HCT116 (cell line): ENCODE data around the gene ZBTB7C. TPM values are rescaled to one million over a fixed set of nuclear protein-coding genes. Genes with fewer than 3 reads are reported as not detected.

Experiments
- ATAC-seq: fragments of 200-7000 bp; cut with Tn5 transposase; 2 replicates; pipeline ENCODE4 v1.9.1; 2020; ENCODE audit warnings: mild to moderate bottlenecking, moderate library complexity
- BruUV-seq: library from RNA; stranded (reverse); fragments of 400-500 nt; replicated peaks from 2 replicates; lab custom pipeline; 2021; lab: Mats Ljungman, UMichigan
- CTCF ChIA-PET: fragments of 300-600 bp; sonication (Branson Sonifier 250); formaldehyde crosslinking; loops from one replicate; lab custom pipeline; 2021; ENCODE audit warnings: antibody characterized with exemption; lab: Charles Lee
- POLR2A ChIA-PET: fragments of 300-600, 350-600 bp; sonication (Branson Sonifier 250); formaldehyde crosslinking; loops from one replicate; lab custom pipeline; 2021; ENCODE audit warnings: antibody characterized with exemption; lab: Charles Lee
- RAD21 ChIA-PET, 2 experiments: fragments of 300-600 bp; sonication (Branson Sonifier 250); formaldehyde crosslinking; loops; one replicate each; lab custom pipeline; 2023; ENCODE audit warnings: low total read pairs in 2 of 2; ENCODE audit not compliant: uncharacterized antibody in 2 of 2, unreplicated experiment in 2 of 2, low non-redundant PET in 1 of 2; lab: Charles Lee
- DNase-seq: peaks from one replicate; pipeline ENCODE4 v3.0.0-alpha.2; 2010; ENCODE audit warnings: low read depth, low spot score
- H2AFZ ChIP-seq: fragments of 200-600 bp; shearing (Covaris generic), sonication (generic); 2 replicates; pipeline ENCODE4 v1.6.1; 2017; ENCODE audit warnings: low read depth, mixed run types, mixed read lengths, antibody characterized with exemption, low read length; ENCODE audit not compliant: poor library complexity, severe bottlenecking
- H3K27ac ChIP-seq: 2 replicates; pipeline ENCODE4 v1.5.1; 2012; ENCODE audit warnings: low read depth, low read length
- H3K27me3 ChIP-seq: fragments of 200-600 bp; sonication (generic); 2 replicates; pipeline ENCODE4 v1.6.1; 2016; ENCODE audit warnings: mixed run types, low read length, mixed read lengths; ENCODE audit not compliant: insufficient read depth
- H3K36me3 ChIP-seq, 2 experiments: fragments of 200-500 bp in 1 of 2; fragments of 200-600 bp in 1 of 2; sonication (Bioruptor generic) in 1 of 2; sonication (generic) in 1 of 2; 2 replicates each; pipeline versions ENCODE4 v1.5.1 to v1.6.1; 2014 to 2016; ENCODE audit warnings: low read length in 2 of 2, inconsistent platforms in 1 of 2, mixed read lengths in 1 of 2, mixed run types in 1 of 2; ENCODE audit not compliant: insufficient read depth in 2 of 2, control insufficient read depth in 1 of 2
- H3K4me1 ChIP-seq, 2 experiments: fragments of 200-600 bp in 1 of 2; sonication (generic) in 1 of 2; 2 replicates each; pipeline versions ENCODE4 v1.5.1 to v1.6.1; 2012 to 2017; ENCODE audit warnings: low read length in 2 of 2, inconsistent platforms in 1 of 2, mild to moderate bottlenecking in 1 of 2, mixed read lengths in 1 of 2, mixed run types in 1 of 2, moderate library complexity in 1 of 2; ENCODE audit not compliant: insufficient read depth in 2 of 2, control insufficient read depth in 1 of 2
- H3K4me2 ChIP-seq: fragments of 200-600 bp; sonication (generic); 2 replicates; pipeline ENCODE4 v1.6.1; 2017; ENCODE audit warnings: mixed run types, low read length, mixed read lengths
- H3K4me3 ChIP-seq, 2 experiments: fragments of 200-600 bp in 1 of 2; sonication (generic) in 1 of 2; replicated peaks in 1 of 2; 2 replicates each; pipeline ENCODE4 v1.5.1; 2011 to 2016; ENCODE audit warnings: low read length in 2 of 2, control low read depth in 1 of 2, low read depth in 1 of 2, mild to moderate bottlenecking in 1 of 2, mixed read lengths in 1 of 2, mixed run types in 1 of 2
- H3K79me2 ChIP-seq: fragments of 200-600 bp; sonication (generic); 2 replicates; pipeline ENCODE4 v1.6.1; 2017; ENCODE audit warnings: mild to moderate bottlenecking, mixed run types, low read length, moderate library complexity, mixed read lengths; ENCODE audit not compliant: insufficient read depth
- H3K9ac ChIP-seq: fragments of 200-600 bp; sonication (generic); 2 replicates; pipeline ENCODE4 v1.6.1; 2016; ENCODE audit warnings: low read length, mixed read lengths
- H3K9me2 ChIP-seq: fragments of 200-600 bp; sonication (generic), shearing (Covaris generic); 2 replicates; pipeline ENCODE4 v1.6.1; 2017; ENCODE audit warnings: mixed run types, mild to moderate bottlenecking, moderate library complexity; ENCODE audit not compliant: insufficient read depth
- H3K9me3 ChIP-seq, 2 experiments: fragments of 200-500 bp in 1 of 2; fragments of 200-600 bp in 1 of 2; sonication (Bioruptor generic) in 1 of 2; sonication (generic) in 1 of 2; 2 replicates each; pipeline ENCODE4 v1.6.1; 2014 to 2017; ENCODE audit warnings: low read length in 2 of 2, mixed read lengths in 2 of 2, inconsistent platforms in 1 of 2, low read depth in 1 of 2, mild to moderate bottlenecking in 1 of 2, mixed run types in 1 of 2, moderate library complexity in 1 of 2; ENCODE audit not compliant: control insufficient read depth in 1 of 2, insufficient read depth in 1 of 2
- H4K20me1 ChIP-seq: fragments of 200-600 bp; sonication (generic), shearing (Covaris generic); 2 replicates; pipeline ENCODE4 v1.6.1; 2017; ENCODE audit warnings: mixed run types, mild to moderate bottlenecking, moderate library complexity; ENCODE audit not compliant: insufficient read depth
- CEBPB ChIP-seq: IDR thresholded peaks from 2 replicates; pipeline ENCODE4 v1.6.1; 2012; ENCODE audit warnings: low read depth
- EZH2 ChIP-seq: fragments of 200-600 bp; sonication (generic); IDR thresholded peaks from 2 replicates; pipeline ENCODE4 v1.6.1; 2017; ENCODE audit warnings: antibody characterized with exemption, mixed run types
- EZH2phosphoT487 ChIP-seq: fragments of 200-600 bp; IDR thresholded peaks from 2 replicates; pipeline ENCODE4 v1.6.1; 2018; ENCODE audit warnings: antibody characterized with exemption, borderline replicate concordance
- SIN3A ChIP-seq: IDR thresholded peaks from 2 replicates; pipeline ENCODE4 v1.6.1; 2012; ENCODE audit warnings: low read depth
- SRF ChIP-seq: IDR thresholded peaks from 2 replicates; pipeline ENCODE4 v1.6.1; 2012; ENCODE audit warnings: low read depth
- intact Hi-C: fragments of 100-400 bp; cut with micrococcal nuclease; formaldehyde crosslinking; loops from 2 replicates; pipeline ENCODE4 v1.10.0; 2022
- total RNA-seq: library from RNA; stranded (reverse); gene quantifications from one replicate; pipeline ENCODE4 v1.2.1, GENCODE V29; 2021; ENCODE audit not compliant: unreplicated experiment
- TF ChIP-seq, protein P1 (sequence below): IDR thresholded peaks from 2 replicates; pipeline ENCODE4 v1.6.1; 2012
- TF ChIP-seq, protein P2 (sequence below): IDR thresholded peaks from 2 replicates; pipeline ENCODE4 v1.6.1; 2012
- TF ChIP-seq, protein P3 (sequence below), 3 experiments: fragments of 200-600 bp in 1 of 3; sonication (generic) in 1 of 3; IDR thresholded peaks in 2 of 3; conservative IDR thresholded peaks in 1 of 3; 2 replicates each; pipeline ENCODE4 v1.5.1; 2012 to 2017; ENCODE audit warnings: low read depth in 2 of 3, low read length in 2 of 3, antibody characterized with exemption in 1 of 3, borderline replicate concordance in 1 of 3, control low read depth in 1 of 3, mild to moderate bottlenecking in 1 of 3, mixed read lengths in 1 of 3, mixed run types in 1 of 3, moderate library complexity in 1 of 3; ENCODE audit not compliant: insufficient read depth in 1 of 3
- TF ChIP-seq, protein P4 (sequence below): IDR thresholded peaks from 2 replicates; pipeline ENCODE4 v1.6.1; 2012; ENCODE audit warnings: low read depth

ZBTB7C gene
- total RNA-seq, 1 experiment from 2014 or later, result 0.37 TPM

DNA sequence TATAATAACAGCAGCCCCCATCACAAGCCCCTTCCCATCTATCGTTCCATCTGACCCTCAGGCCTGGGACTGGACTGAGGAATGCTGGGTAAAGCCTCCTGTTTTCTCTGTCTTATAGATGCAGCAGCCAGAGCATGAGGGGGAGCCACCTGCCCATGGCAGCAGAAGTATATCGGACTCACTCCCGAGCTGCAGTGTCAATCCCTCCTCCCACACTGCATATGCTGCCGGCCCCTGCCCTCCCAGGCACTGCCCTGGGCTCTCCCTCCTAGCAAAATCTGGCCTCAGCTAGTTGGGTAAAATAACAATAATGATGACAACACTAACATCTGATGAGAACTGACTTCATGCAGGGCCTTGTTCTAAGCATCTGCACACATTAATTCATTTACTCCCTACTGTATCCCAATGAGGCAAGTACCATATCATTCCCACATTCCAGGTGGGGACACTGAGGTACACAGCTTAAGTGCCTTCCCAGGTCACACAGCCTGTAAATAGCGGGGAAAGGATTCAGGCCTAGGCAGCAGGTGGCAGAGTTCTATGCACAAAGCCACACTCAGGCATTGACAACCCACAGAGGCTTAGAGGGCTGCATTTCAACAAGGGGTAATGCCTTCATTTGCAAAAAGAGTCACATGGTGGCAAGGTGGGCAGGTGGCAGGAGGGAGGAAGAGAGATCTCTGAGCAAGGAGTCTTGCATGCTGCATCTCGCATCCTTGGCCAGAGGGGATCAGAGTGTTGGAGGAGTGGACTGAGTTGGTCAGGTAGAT is 190.0 kb downstream of the ZBTB7C start:
- no peak overlapping the region for H2AFZ ChIP-seq

More for the DNA sequence above, 190.0 kb downstream of the ZBTB7C start:
- no peak overlapping the region for H3K27ac ChIP-seq
- no peaks in the 10 kb centered on the region for H4K20me1 ChIP-seq
- POLR2A ChIA-PET, result no interaction called here
- no peak overlapping the region for H3K4me2 ChIP-seq
- H3K4me3 ChIP-seq, result no peak overlapping the region
- no peaks in the 10 kb centered on the region for H3K36me3 ChIP-seq
- no TSS peak for BruUV-seq
- TF ChIP-seq, protein P1, sequence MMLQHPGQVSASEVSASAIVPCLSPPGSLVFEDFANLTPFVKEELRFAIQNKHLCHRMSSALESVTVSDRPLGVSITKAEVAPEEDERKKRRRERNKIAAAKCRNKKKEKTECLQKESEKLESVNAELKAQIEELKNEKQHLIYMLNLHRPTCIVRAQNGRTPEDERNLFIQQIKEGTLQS, result no peak
- TF ChIP-seq, protein P2, sequence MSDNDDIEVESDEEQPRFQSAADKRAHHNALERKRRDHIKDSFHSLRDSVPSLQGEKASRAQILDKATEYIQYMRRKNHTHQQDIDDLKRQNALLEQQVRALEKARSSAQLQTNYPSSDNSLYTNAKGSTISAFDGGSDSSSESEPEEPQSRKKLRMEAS, result no peak
- TF ChIP-seq, protein P3, sequence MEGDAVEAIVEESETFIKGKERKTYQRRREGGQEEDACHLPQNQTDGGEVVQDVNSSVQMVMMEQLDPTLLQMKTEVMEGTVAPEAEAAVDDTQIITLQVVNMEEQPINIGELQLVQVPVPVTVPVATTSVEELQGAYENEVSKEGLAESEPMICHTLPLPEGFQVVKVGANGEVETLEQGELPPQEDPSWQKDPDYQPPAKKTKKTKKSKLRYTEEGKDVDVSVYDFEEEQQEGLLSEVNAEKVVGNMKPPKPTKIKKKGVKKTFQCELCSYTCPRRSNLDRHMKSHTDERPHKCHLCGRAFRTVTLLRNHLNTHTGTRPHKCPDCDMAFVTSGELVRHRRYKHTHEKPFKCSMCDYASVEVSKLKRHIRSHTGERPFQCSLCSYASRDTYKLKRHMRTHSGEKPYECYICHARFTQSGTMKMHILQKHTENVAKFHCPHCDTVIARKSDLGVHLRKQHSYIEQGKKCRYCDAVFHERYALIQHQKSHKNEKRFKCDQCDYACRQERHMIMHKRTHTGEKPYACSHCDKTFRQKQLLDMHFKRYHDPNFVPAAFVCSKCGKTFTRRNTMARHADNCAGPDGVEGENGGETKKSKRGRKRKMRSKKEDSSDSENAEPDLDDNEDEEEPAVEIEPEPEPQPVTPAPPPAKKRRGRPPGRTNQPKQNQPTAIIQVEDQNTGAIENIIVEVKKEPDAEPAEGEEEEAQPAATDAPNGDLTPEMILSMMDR (IDR thresholded peaks at IDR 0.05 in 2 of 3, conservative IDR thresholded peaks at IDR 0.05 in 1 of 3; ENCODE audit: borderline replicate concordance in 1 of 3, insufficient read depth in 1 of 3, low read depth in 2 of 3, low read length in 2 of 3), result no peak
- TF ChIP-seq CEBPB (no peak), EZH2 (no peak), EZH2phosphoT487 (no peak), SIN3A (no peak), SRF (no peak)
- TF ChIP-seq, protein P4, sequence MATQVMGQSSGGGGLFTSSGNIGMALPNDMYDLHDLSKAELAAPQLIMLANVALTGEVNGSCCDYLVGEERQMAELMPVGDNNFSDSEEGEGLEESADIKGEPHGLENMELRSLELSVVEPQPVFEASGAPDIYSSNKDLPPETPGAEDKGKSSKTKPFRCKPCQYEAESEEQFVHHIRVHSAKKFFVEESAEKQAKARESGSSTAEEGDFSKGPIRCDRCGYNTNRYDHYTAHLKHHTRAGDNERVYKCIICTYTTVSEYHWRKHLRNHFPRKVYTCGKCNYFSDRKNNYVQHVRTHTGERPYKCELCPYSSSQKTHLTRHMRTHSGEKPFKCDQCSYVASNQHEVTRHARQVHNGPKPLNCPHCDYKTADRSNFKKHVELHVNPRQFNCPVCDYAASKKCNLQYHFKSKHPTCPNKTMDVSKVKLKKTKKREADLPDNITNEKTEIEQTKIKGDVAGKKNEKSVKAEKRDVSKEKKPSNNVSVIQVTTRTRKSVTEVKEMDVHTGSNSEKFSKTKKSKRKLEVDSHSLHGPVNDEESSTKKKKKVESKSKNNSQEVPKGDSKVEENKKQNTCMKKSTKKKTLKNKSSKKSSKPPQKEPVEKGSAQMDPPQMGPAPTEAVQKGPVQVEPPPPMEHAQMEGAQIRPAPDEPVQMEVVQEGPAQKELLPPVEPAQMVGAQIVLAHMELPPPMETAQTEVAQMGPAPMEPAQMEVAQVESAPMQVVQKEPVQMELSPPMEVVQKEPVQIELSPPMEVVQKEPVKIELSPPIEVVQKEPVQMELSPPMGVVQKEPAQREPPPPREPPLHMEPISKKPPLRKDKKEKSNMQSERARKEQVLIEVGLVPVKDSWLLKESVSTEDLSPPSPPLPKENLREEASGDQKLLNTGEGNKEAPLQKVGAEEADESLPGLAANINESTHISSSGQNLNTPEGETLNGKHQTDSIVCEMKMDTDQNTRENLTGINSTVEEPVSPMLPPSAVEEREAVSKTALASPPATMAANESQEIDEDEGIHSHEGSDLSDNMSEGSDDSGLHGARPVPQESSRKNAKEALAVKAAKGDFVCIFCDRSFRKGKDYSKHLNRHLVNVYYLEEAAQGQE, result no peak
- no peak overlapping the region for H3K9ac ChIP-seq
- no peaks in the 10 kb centered on the region for H3K9me2 ChIP-seq
- CTCF ChIA-PET, result no interaction called here
- peaks cover 0 to 11% of the 10 kb centered on the region in 2 experiments; a peak in 2 of 4 replicates for H3K4me1 ChIP-seq
- intact Hi-C loops, result no loop called here
- RAD21 ChIA-PET, result no interaction called here
- no peaks in the 10 kb centered on the region for H3K79me2 ChIP-seq
- no peak; the same call in 1 of the 2 replicates for ATAC-seq
- peaks cover 10% of the 10 kb centered on the region; the same call in 1 of the 2 replicates for H3K27me3 ChIP-seq
- H3K9me3 ChIP-seq, result no peaks in the 10 kb centered on the region
- DNase-seq, result no peak
